8988T (cell line): ENCODE data around the gene SORCS2.

Source experiments
- DNase-seq: peaks from one replicate; pipeline ENCODE4 v3.0.0; 2011

SORCS2 gene

DNA sequence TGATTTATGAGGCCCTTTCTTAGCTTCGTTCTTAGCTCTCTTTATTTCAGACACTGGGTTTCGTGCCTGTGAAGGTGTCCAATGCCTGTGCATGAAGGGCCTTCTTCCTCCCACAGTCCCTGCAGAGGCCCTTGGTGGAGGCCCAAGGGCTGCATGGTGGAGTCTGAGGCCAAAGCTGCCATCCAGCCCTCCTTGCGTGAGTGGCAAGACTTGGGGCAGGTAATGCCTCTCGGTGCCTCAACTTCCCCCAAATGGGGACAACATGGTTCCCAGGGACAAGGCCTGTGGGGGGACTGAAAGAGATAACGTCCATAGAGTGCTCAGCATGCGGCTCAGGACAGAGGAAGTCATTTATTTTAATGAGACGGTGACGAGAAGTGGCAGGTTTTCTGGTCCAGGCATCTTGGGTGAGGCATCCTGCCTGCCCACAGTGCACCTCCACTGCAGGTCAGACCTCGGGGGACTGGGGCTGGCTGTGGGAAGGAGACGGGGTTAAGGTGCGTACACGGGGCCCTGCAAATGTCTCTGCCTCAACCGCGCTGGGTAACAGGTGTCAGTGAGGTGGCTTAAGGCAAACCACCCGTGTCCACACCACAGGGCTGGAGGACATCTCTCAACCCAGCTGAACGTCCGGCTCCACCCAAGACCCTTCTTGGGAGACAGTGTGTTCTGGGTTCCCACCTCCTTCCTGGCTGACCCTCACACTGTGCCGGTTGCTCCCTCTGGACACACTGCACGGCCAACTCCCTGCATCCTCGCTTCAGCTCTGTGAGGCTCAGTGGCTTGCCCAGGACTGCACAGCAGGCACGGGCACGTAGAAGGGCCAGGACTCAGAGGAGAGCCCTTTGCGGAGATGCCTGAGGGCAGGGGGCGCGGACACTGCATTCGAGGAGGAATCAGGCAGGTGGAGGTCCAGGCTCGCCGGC, 191.9 kb downstream of the SORCS2 start:
- DNase-seq: no peak

DNA sequence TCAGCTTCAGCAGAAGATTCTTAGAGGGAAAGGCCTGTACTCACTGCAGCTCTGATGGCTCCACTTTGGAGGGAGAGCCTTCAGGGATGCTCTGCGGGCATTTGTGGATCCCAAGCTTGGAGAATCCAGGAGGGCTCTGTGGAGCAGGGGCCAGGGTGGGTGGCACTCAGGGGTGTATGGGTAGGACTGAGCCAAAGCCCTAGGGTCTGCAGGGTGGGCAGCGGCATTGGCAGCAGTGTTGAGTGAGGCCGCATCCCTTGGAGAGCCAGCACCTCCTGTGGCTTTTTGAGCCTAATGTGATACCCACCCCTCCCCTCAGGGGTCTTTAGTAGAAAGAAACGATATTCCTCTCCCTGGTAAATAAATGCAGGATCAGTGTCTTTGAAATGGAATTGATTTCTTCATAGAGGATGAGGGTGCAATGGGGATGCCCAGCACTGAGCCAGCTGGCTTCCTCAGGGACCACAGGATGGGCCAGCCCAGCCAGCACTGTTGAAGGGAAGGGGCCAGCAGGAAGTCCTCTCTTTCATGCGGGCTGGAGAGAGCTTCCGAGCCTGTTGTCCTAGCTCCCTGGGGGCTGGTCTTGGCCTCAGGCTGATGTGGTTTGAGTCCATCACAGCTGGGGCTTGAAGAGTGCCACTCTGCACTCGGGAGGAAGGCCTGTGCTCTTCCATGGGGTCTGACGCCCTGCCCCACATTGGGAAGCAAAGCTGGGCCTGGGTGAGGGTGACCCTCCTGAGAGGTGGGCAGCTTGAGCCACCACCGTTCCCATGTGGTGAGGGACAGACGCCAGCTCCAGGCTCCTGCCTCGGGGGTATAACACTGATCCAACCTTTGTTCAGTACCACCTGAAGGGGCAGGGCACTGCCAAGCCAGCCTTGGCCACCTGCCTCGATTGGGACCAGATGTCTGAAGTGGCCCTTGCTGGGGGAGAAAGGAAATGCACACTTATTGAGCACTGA, 192.9 kb downstream of the SORCS2 start:
- no peak for DNase-seq

DNA sequence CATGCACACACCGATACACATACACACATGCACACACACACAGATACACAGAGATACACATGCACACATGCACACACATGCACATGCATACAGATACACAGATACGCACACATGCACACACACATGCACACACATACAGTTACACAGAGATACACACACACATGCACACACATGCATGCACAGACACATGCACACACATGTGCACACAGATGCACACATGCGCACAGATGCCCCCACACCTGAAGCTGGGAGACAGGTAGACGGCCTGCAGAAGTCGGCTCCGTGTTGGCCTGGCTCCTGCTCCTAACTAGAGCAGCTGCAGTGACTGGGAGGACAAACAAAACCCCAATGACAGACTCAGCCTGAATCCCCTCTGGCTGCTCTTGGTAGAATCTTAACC, 195.6 kb downstream of the SORCS2 start:
- no peak for DNase-seq

DNA sequence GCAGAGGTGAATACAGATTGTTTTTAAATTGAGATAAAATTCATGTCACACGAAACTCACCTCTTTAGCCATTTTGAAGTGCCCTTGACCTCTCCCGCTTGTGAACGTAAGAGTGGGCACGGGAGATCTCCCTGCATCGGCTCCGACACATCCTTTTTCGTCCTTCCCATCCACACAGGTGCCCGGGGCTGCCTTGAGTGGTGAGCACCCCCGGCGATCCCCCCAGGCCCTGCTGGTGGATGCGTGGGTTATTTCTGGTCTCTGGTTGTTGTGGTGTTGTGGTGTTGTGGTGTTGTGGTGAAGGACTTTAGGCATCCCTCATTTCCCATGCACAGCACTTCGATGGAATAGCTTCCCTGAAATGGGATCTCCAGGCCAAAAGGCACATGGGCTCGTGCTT, 196.3 kb downstream of the SORCS2 start:
- DNase-seq: no peak

DNA sequence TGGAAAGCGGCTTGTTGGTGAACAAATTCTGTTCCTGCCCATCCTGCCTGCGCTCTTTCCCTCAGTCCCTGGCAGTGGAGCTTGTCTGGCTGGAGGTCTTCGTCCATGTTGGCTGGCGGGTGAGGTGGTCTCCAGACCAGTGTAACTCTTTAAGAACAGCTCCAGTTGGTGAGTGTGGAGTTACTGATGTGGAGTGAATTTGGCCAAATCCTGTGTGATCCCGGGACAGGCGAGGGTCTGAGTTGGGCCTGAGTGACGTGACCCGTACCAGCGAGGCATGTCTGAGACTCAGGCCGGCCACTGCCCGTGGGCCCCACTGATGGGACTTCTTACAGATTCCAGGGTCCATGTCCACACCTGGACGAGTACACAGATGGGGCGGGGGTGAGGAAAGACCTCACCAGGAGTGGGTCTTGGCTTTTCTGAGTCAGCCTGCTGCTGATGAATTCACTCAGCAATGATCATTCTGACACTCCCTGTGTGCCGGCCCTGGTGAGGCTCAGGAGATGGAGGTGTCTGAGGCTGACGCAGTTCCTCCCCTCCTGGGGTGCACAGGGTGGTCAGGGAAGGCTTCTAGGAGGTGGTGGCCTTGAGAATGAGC, 196.9 kb downstream of the SORCS2 start:
- DNase-seq: no peak

DNA sequence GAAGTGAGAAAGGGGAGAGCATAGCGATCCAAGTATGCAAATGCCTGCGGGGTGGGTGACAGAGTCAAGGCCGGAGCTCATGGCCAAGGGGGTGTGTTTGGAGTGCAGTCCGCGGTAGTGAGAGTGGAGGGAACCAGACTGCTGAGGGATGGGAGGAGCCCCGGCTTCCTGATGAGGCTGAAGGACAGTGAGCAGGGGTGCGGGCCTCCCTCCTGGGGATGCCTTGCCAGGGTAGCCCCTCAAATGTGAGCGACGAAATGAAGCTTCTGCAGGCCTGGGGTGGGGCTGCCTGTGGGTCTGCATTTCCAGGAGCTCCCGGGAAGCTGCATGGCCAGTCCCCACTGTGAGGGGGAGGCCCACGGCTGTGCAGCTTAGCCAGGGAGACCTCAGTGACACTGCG, 197.4 kb downstream of the SORCS2 start:
- no peak for DNase-seq

DNA sequence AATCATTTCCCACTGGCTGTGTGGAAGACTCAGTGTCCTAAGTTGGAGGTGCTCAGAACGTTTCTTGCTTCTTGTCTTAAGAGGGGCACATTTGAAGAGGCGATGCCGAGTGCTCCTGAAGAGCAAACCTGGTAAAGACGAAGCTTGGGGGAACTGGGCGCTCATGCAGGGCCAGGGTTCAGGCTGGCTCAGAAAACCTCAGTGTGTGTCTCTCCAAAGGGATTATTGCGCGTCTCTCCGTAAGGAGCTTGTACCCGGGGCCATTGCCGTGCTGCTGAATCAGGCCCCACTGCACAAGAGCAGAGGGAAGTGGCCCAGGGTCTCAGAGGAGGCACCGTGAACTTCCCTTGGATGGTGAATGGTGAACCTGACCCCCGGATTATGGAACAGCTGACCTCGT, 198.0 kb downstream of the SORCS2 start:
- no peak for DNase-seq

DNA sequence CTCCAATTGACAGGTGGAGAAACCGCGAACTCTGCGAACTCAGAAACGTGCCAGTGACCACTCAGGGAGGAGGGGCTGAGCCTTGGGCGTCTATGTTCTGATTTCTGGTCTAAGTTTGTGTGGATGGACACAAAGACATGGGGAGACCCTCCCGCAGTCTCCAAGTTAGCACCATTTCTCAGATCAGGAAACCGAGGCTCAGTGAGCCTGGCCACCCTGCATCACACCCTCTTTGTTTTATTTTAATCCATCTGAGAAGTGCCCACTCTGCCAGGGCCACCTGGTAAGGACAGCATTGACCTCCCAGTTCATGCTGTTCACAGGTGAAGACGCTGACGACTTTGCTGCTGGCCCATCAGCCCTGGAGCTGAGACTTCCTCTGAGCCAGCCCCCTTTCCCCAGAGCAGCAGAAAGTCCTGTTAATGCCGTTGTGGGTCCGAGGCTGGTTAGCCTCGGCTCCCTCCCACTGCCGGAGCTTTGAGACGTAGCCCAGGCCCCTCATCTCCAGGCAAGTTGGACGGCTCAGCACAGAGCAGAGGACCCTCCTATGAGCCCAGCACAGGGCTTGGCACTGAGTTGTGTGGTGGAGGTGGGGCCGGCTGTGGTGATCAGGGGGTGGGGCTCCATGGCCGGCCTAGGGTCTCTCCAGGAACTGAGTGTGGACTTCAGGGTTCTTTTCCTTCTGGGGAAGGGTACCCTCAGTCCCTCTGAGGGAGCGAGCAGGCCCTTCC, 198.7 kb downstream of the SORCS2 start:
- DNase-seq: no peak

DNA sequence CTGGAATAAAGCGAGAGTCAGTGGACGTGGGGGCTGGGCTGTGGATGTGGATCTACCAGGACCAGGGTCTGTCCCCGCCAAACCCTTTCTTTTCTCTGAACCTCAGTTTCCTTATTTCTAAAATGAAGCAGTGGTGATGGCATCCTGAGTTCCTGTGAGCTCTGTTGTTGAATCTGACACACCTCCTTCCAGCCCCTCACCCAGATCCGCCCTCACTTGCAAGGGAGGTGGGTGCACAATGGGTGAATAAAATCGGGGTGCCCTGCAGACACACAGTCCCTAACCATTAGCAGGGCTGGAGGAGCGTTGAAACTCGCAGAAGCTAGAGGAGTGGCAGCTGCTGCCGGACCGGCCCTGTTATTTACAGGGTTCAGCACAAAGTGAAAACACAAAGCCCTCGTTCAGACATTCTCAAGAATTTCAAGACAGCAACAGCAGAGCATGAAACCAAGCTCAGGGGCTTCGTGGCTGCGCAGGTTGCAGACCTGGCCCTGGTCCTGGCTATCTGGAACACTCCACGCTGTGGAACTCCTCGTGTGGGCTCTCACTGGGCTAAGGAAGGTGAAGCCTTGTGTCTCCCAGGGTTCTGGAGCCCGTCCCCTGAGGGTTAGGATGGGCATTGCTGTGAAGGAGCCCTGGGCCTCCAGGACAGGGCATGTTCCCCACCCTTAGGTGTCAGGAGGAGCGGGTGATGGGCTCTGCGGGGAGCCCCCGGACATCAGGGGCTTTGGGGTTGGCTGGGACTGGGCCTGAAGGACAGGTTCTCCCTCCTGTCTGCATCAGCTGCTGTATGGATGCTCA, 199.5 kb downstream of the SORCS2 start:
- DNase-seq: no peak

DNA sequence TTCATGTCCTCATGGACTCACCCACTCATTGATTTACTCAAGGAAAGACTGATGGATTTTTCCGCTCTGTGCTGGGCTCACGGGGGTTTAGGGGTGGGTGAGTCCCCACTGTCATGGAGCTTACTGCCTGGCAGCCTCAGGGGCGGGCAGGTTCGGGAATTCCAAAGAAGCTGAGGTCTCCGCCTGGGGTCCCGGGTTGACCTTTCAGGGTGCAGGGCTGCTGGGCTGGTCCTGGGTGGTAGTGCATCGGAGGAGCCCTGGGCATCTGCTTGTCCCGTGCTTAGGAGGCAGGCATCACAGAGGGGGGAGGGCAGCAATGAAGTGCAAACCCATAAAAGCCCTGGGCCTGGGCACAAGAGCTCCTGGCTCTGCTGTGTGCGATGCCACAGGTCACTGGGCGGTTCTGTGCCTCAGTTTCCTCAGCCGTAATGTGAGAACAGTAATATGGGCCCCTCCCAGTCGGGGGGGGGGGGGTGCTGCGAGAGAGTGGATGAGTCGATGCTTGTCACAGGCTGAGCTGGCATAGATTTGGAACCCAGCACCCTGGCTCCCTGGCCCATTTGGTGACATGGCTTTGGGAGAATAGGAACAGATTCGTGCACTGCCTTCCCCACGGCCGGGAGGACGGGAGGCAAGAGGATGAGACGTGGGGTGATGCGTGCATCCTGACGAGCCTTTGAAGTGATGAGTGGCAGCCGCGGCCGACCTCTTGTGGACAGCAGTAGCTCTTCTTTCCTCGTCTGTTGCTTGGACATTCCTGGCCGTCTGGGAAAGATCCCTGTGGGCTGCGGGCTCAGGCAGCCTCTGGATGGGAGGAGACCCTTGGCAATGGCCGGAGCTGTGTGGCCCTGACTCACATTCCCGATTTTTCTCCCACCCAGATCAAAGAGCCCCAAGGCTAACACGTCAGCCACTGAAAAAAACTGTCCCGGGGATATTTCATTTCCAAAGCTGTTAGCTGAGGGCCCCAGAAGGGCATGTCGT, 200.4 kb downstream of the SORCS2 start:
- DNase-seq: no peak

DNA sequence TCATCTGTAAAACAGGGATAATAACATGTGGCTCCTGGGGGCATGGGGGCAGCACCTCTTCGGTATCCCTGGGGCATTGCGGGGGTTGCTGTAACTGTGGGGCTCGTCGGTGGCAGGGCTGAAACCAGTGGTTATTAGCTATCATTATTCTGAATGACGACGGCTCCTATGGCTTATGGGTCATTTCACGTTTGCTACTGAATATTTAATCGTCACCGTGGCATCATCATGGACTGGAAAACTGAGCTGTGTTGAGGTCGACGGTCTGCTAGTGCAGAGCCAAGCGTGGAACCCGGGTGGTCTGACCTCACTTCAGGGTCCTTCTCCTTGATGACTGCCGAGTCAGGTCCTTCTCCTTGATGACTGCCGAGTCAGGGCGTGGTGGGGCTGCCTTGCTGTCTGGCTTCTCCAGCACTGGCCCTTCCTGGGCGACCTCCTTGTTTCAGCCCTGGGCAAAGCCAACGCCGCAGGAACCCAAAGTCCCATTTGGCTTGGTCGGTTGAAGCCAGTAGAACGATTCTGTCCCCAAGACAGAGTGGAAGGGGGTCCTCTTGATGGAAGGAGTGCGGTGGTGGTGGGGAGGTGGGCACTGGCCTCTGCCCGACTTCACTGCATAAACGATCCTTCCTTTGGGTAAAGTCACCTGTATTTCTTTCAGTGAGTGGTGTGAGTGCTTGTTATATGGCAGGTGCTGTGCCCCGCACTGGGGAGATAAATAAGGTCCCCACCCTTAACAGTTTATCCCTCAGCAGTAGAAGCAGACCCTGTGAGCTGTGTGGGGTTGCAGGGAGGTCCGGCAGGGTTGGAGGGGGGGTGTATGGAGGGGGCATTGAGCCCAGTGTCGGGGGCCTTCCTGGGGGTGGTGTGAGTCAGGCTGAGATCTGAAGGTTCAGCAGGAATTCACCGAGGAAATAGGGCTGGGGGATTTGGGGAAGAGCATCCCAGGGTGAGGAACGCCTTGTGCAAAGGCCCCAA, 201.6 kb downstream of the SORCS2 start:
- no peak for DNase-seq

DNA sequence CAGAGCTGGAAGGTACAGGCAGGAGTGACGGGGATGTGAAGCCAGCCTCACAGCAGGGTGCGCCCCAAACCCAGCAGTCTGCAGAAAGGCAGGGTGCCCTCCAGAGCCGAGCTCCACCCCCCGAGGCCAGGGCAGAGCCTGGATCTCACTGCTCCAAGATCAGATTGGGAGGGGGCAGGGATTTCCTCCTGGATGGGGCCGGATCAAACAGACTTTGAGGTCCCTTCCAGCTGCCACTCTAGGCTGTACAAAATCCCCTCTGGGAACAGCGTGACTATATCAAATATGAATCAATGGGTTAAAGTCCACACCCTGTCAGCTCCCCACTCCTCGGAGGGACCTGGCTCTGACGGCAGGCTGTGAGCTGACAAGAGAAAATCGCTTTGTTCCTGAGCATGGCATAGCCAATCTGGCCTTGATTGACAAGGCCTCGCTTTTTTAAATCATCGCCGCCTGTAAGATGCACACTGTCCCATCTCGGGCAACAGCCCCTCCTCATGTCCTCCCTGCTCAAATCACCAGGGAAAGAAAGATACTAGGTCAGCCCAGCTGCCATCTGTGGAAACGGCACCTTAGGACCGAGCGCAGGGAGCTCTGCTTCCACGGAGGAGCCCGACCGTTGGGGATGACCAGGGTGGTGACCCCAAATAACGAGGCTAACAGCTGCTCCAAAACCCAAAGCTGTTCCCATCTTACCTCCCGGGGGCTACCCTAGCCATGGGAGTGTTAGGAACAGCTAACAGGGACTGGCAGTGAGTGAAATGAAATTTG, 202.5 kb downstream of the SORCS2 start:
- no peak for DNase-seq

DNA sequence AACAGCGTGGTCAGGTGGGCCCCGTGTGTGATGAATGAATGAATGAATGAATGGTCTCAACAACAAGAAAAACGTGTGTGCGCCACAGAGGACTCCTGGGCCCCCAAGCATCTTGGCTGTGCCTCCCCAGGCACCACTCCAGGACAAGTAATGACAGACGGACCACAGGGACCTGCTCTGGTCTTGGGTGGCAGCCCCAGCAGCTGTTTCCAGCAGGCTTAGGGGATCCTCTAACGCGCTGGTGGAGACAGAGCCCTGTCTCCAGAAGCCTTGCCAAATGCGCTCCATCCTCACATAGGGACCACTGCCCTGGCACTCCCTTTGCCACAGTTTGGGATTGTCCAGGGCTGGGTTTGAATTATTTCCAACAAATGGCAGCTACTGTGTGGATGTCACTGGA, 203.3 kb downstream of the SORCS2 start:
- no peak for DNase-seq

DNA sequence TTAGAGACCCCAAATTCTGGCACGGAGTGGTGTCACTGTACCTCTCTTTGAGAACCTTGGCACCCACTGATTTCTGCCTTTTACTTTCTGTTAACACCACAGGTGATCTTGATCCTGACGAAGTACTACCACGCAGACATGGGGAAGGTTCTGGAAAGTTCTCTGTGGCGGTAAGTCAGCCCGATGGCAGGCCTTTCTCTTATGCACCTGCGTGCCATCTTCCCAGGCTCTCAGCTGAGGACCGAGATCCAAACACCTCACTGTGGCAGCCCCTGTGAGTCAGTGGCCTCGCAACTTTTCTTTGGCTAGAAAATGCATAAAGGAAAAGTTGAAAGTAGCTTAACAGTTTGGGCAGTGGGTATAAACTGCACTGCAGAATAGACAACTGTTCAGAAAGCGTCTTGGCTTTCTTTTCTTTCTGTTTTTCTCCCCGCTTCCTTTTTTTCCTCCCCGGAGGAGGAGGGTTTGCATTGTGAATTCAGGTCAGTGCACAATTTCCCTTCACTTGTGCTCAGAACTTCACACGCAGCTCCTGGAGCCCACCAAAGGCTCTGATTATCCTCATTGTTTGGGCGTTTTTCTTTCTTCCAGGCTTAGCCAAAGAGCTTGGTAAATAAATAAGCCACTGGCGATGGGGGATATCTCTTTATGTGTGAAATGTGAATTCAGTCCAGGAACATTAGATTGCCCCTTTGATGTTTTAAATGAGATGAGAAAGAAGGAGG, 204.0 kb downstream of the SORCS2 start:
- no peak for DNase-seq

DNA sequence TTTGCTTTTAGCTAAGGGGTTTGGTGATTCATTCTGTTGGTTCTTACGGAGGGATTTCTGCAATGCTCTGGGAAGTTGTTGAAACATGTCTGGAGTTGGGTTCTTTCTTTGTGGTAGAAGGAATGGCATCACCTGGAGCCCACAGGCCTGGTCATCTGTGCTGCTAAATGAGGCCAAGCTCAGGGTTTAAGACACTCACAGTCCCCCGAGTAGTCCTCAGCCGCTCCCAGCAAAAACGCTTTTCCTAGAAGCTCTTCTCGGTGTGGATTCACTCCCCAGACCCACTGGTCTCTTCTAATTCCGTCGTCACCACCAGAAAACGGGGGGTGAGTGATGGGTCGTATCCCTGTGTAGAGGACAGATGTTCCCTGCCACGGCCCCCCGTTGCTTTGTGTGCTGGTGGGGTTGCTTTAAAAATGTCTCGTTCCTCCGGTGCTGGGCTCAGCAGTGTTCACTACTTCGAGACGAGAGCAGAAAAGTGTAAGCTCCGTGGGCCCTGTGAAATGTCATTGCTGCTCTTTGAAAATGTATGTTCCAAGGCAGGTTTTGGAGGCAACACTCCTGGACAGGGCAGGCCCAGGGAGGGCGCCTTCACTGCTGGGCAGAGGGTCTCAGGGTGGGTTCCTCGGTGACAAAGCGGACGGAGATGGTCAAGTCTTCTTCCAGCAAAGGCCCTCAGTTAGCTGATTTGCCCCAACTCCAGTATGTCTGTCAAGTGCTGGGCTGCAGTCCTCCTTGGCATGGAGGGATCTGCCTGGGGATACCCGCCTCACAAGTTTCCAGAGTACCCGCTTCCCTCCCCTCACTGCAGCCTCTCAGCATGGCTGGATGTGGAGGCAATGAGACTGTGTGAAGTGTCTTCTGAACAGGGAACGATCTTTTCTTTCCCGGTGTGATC, 205.1 kb downstream of the SORCS2 start:
- DNase-seq: no peak

DNA sequence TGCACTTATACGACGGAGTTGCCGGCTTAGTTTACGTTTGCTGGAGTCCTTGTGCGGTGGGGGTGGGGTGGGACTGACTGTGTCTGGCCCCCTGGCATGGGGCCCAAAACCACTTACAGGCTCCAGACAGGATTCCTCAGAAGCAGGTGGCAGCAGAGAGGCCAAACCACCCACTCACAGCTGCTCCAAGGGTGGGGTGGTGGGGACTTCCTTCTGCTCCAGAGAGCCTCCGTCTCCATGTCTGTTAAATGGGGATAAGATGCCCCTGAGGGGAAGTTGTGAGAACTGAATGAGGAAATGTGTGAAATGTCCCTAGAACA, 205.7 kb downstream of the SORCS2 start:
- DNase-seq: no peak
